ENCODE data around the gene NAGS.

NAGS gene

GRCh38 chr17:43974382-43975266 is 29.8 kb upstream of the NAGS start:
- H3K4me3 ChIP-seq (ENCODE audit: low read depth in 1 of 2, low read length in 2 of 2) = no peak overlapping the region
- no peak overlapping the region for H2AFZ ChIP-seq (ENCODE audit: low read depth, low read length)
- H3K9ac ChIP-seq (ENCODE audit: low read depth, low read length) = no peak overlapping the region
- no peaks in the 10 kb centered on the region for H4K20me1 ChIP-seq (ENCODE audit: insufficient read depth, low read length)
- H3K27ac ChIP-seq (ENCODE audit: low read length) = no peak overlapping the region
- no peaks in the 10 kb centered on the region for H3K4me1 ChIP-seq (ENCODE audit: insufficient read depth, low read length)
- H3K36me3 ChIP-seq (ENCODE audit: insufficient read depth, low read length) = no peaks in the 10 kb centered on the region
- H3K27me3 ChIP-seq (ENCODE audit: insufficient read depth, low read length, poor library complexity) = no peaks in the 10 kb centered on the region
- DNase-seq (no peak), ATAC-seq (ENCODE audit: insufficient read depth, low read depth) (no peak)
- no peaks in the 10 kb centered on the region for H3K9me3 ChIP-seq (ENCODE audit: insufficient read depth, low read length, severe bottlenecking)
- no peaks in the 10 kb centered on the region for H3K79me2 ChIP-seq (ENCODE audit: insufficient read depth, low read length)
- no peak overlapping the region for H3K4me2 ChIP-seq (ENCODE audit: insufficient read depth, low read length)
- TF ChIP-seq EZH2 (IDR thresholded peaks at IDR 0.05; ENCODE audit: borderline replicate concordance, low read depth, low read length, severe bottlenecking) = no peak
- no peak for TF ChIP-seq CTCF (IDR thresholded peaks at IDR 0.05; ENCODE audit: borderline replicate concordance, extremely low read depth, low read length, poor library complexity, severe bottlenecking)

- H3K4me3 ChIP-seq (ENCODE audit: low read depth in 1 of 2, low read length in 2 of 2) = no peak overlapping the region
- H3K4me2 ChIP-seq (ENCODE audit: insufficient read depth, low read length) = no peak overlapping the region
- H3K79me2 ChIP-seq (ENCODE audit: insufficient read depth, low read length) = no peaks in the 10 kb centered on the region
- no peaks in the 10 kb centered on the region for H4K20me1 ChIP-seq (ENCODE audit: insufficient read depth, low read length)
- TF ChIP-seq EZH2 (IDR thresholded peaks at IDR 0.05; ENCODE audit: borderline replicate concordance, low read depth, low read length, severe bottlenecking) (no peak), CTCF (IDR thresholded peaks at IDR 0.05; ENCODE audit: borderline replicate concordance, extremely low read depth, low read length, poor library complexity, severe bottlenecking) (no peak)
- DNase-seq (no peak), ATAC-seq (ENCODE audit: insufficient read depth, low read depth) (no peak)
- H2AFZ ChIP-seq (ENCODE audit: low read depth, low read length) = no peak overlapping the region
- H3K9ac ChIP-seq (ENCODE audit: low read depth, low read length) = no peak overlapping the region
- H3K27ac ChIP-seq (ENCODE audit: low read length) = no peak overlapping the region
- H3K9me3 ChIP-seq (ENCODE audit: insufficient read depth, low read length, severe bottlenecking) = no peaks in the 10 kb centered on the region
- no peaks in the 10 kb centered on the region for H3K36me3 ChIP-seq (ENCODE audit: insufficient read depth, low read length)
- no peaks in the 10 kb centered on the region for H3K4me1 ChIP-seq (ENCODE audit: insufficient read depth, low read length)
- no peaks in the 10 kb centered on the region for H3K27me3 ChIP-seq (ENCODE audit: insufficient read depth, low read length, poor library complexity)
Observed at GRCh38 chr17:43975898-43976297, 28.5 kb upstream of the NAGS start.

- TF ChIP-seq EZH2 (IDR thresholded peaks at IDR 0.05; ENCODE audit: borderline replicate concordance, low read depth, low read length, severe bottlenecking) = no peak
- TF ChIP-seq CTCF (IDR thresholded peaks at IDR 0.05; ENCODE audit: borderline replicate concordance, extremely low read depth, low read length, poor library complexity, severe bottlenecking) = no peak
- Histone ChIP-seq H2AFZ (ENCODE audit: low read depth, low read length) (no peak overlapping the region), H3K27me3 (ENCODE audit: insufficient read depth, low read length, poor library complexity) (no peaks in the 10 kb centered on the region), H3K27ac (ENCODE audit: low read length) (no peak overlapping the region), H4K20me1 (ENCODE audit: insufficient read depth, low read length) (no peaks in the 10 kb centered on the region), H3K36me3 (ENCODE audit: insufficient read depth, low read length) (no peaks in the 10 kb centered on the region), H3K9me3 (ENCODE audit: insufficient read depth, low read length, severe bottlenecking) (no peaks in the 10 kb centered on the region), H3K4me2 (ENCODE audit: insufficient read depth, low read length) (no peak overlapping the region), H3K4me3 (ENCODE audit: low read depth in 1 of 2, low read length in 2 of 2) (no peak overlapping the region), H3K4me1 (ENCODE audit: insufficient read depth, low read length) (no peaks in the 10 kb centered on the region), H3K79me2 (ENCODE audit: insufficient read depth, low read length) (no peaks in the 10 kb centered on the region), H3K9ac (ENCODE audit: low read depth, low read length) (no peak overlapping the region)
- ATAC-seq (ENCODE audit: insufficient read depth, low read depth) (no peak), DNase-seq (no peak)
Observed at GRCh38 chr17:43976963-43977837, 27.2 kb upstream of the NAGS start.
